Fibroblast of villous mesenchyme (primary cell): Measurements from ENCODE around the gene NBAS. TPM values are rescaled to one million over a fixed set of nuclear protein-coding genes. Genes with fewer than 3 reads are reported as not detected.

Source experiments
- DNase-seq: peaks from one replicate; pipeline ENCODE4 v3.0.0-alpha.2; 2010; ENCODE audit warnings: low read depth
- H3K4me3 ChIP-seq: 2 replicates; pipeline ENCODE4 v1.5.1; 2011; ENCODE audit warnings: low read depth, mild to moderate bottlenecking, low read length
- total RNA-seq: library from RNA; depleted of rRNA; stranded (reverse); fragments of >200 nt; gene quantifications from 2 replicates; pipeline ENCODE4 v1.2.3, GENCODE V29; 2012
- TF ChIP-seq, protein P1 (sequence below): IDR thresholded peaks from 2 replicates; pipeline ENCODE4 v1.5.1; 2012; ENCODE audit warnings: low read depth, mild to moderate bottlenecking, low read length; ENCODE audit not compliant: insufficient read depth

The NBAS gene
- total RNA-seq, 1 donor: 109 TPM

DNA sequence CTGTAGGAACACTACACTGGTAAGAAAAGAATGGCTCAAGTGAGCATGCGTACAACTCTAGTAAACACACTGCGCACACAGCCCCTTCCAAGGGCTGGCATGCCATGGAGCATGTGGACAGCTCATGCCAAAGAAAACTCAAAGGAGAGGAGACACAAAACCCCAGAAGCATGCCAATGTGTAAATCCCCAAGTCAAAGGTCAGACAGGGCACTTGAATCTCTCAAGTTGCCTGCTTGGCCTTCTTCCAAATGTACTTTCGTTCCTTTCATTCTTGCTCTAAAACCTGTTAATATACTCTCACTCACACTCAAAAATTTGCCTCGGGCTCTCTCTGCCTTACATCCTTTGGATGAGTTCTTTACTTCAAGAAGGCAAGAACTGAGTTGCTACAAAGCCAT lies 365.3 kb downstream of the NBAS start:
- no peak overlapping the region for H3K4me3 ChIP-seq
- TF ChIP-seq, protein P1, sequence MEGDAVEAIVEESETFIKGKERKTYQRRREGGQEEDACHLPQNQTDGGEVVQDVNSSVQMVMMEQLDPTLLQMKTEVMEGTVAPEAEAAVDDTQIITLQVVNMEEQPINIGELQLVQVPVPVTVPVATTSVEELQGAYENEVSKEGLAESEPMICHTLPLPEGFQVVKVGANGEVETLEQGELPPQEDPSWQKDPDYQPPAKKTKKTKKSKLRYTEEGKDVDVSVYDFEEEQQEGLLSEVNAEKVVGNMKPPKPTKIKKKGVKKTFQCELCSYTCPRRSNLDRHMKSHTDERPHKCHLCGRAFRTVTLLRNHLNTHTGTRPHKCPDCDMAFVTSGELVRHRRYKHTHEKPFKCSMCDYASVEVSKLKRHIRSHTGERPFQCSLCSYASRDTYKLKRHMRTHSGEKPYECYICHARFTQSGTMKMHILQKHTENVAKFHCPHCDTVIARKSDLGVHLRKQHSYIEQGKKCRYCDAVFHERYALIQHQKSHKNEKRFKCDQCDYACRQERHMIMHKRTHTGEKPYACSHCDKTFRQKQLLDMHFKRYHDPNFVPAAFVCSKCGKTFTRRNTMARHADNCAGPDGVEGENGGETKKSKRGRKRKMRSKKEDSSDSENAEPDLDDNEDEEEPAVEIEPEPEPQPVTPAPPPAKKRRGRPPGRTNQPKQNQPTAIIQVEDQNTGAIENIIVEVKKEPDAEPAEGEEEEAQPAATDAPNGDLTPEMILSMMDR: no peak
- DNase-seq: no peak

DNA sequence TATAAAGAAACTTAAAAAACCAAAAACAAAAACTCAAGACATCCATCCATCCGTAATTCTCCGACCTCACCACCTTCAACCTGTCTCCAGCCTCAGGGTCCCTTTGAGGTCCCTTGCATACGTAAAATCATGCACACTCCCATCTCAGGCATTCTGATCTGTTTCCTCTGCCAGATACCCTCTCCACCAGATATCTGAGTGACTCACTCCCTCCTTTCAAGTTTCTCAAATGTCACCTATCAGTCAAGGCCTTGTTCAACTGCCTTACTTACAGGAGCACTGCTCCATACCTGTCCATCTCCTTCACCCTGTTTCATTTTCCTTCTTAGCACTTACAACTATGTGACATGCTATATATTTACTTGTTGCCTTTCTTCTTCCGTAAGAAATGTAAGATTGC lies 369.3 kb downstream of the NBAS start:
- H3K4me3 ChIP-seq: no peak overlapping the region
- DNase-seq: no peak
- TF ChIP-seq, protein P1: no peak

DNA sequence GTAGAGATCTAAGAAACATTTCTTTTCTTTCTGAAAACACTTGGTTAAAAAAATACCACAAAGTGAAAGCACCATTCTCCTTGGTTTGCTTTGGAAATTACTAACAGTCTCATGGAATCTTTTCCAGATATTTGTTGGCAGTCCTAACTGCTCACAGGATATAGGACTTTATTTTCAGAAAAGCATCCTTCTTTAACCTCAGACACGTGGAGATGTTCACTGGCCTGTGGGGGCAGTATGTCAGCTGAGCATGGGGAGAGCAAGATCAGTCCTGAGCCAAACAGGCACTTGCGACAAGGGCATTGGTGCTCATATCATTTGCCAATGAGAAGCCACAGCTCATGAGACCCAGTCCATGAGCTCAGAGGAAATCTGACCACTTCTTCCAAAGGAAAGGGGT lies 371.9 kb downstream of the NBAS start:
- TF ChIP-seq, protein P1: no peak
- H3K4me3 ChIP-seq: no peak overlapping the region
- DNase-seq: no peak

DNA sequence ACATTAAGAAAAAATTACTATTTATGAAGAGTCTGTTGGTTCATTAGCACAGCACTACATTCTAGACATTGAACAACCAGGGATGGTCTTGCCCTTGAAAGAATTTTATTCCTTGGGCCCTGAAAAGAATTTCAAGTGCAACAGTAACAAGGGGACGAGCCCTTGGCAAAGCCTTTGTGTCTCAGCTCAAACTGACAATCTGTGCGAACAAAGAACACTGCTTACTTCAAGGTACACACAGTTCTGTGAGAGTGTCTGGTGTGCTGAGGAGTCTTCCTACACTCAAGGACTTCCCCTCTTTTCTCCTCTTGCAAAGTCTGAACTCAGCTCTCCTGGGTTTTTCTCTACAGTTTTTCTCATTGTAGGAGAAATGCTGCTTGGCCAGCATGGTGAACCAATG lies 373.4 kb downstream of the NBAS start:
- H3K4me3 ChIP-seq: no peak overlapping the region
- TF ChIP-seq, protein P1: no peak
- DNase-seq: no peak

DNA sequence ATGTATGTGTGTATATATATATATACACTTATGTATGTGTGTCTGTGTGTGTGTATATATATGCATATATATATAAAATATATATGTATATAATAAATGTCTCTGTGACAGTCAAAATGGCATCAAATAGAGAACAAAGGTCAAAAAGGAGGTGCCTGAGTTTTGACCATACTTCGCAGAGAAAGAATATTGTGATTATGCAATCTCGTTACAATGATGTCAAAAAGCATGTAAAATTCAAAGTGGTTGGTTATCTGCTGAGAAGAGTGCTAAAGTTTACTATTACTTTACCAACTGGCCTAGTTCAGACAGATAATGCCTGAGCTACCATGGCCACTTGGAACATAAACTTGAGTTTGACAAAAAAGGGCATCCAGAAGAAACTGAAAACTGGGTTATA lies 375.0 kb downstream of the NBAS start:
- DNase-seq: no peak
- TF ChIP-seq, protein P1: no peak
- no peak overlapping the region for H3K4me3 ChIP-seq

DNA sequence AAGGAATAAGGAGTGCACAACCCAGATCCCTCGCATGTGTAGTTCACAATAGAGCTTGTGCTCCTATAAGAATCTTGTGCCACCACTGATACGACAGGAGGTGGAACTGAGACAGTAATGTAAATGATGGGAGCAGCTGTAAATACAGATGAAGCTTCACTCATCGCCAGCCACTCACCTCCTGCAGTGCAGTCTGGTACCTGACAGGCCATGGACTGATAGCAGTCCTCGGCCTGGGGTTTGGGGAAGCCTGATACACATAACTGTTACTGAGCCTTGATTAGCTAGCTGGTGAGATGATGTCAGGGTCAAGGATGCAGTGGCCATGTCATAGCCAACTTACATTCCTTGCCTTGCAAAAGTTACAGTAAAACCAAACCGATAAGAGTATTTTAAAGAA lies 376.6 kb downstream of the NBAS start:
- TF ChIP-seq, protein P1: no peak
- DNase-seq: no peak
- H3K4me3 ChIP-seq: no peak overlapping the region

DNA sequence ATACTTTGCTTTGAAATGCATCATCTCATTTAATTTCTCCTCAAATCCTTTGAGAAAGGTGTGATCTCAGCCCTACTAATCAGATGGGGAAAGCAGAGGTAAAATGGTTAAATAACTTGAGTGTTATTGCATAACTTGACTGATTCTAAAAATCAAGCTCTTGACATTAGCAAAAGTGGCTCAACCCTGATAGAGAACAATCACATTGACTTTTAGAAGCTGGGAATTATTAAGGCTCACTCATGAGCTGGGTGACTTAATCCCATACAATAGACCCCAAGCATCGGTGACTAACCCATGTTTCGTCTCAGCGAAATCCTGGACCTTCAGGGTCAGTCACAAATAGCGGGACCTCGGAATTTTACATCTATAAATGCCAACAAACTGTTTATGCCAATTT lies 378.9 kb downstream of the NBAS start:
- TF ChIP-seq, protein P1: no peak
- no peak overlapping the region for H3K4me3 ChIP-seq

More for the DNA sequence above, 378.9 kb downstream of the NBAS start:
- no peak for DNase-seq
